Activated CD8-positive, alpha-beta memory T cell treated with anti-CD3 and anti-CD28 coated beads, Interleukin-2, amount 50 U/mL, for 4 hours (primary cell): ENCODE data around the gene PDSS2.
"Not testable (repeated sequence)": the region's sequence is repeated elsewhere in the genome, so short reads cannot be mapped to it uniquely, and the experiment has no call there.

Experiments
- DNase-seq: peaks from one replicate; pipeline ENCODE4 v3.0.0-alpha.2; 2020

Gene PDSS2, protein sequence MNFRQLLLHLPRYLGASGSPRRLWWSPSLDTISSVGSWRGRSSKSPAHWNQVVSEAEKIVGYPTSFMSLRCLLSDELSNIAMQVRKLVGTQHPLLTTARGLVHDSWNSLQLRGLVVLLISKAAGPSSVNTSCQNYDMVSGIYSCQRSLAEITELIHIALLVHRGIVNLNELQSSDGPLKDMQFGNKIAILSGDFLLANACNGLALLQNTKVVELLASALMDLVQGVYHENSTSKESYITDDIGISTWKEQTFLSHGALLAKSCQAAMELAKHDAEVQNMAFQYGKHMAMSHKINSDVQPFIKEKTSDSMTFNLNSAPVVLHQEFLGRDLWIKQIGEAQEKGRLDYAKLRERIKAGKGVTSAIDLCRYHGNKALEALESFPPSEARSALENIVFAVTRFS

DNA sequence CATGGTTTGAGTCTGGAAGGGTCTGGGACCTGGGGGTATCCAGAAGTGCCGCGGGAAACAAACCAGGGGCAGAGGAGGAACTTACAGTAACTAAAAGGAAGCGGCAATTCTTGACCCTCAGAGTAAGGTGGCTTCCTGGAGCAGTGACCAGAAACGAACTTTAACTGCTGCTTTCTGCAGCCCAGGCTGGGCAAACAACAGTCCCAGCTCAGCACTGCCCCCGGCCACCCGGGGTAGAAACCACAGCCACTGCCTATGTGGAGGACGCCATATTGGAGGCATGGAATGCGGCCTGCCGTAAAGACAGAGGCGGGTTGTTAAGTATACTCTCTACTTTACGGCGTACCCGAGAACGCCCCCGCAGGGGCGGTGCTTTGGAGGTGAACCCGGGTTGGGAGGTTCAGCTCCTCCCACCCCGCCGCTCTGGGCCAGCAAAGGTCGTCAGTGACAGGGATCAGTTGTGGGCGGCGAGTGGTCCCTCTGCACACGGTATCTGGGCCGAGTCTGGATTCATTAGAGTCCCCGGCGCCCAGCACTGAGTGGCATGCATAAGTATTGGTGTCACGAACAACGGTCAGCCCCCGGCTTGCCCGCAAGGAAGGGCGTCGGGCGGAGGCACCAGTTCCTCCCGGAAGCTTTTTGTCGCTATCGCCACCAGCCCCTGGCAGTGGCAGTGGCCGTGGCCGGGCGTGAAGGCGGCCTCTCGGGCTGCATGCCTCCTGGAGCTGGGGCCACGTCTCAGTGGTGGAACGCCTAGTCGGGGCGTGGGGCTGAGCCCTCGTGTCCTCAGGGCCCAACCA lies at the start of gene PDSS2:
Gene PDSS2, minus strand, starts transcription at position 282 of the 800 bp plus-strand sequence. Its CDS starts 279 bp downstream, at position 3.
- DNase-seq, result peak; percentile 99

- DNase-seq, result no peak
These were observed 46.8 kb upstream of the PDSS2 start for GRCh38 chr6:107506145-107506544.

- no peak for DNase-seq
These were observed 45.1 kb upstream of the PDSS2 start for GRCh38 chr6:107504270-107505026.

DNA sequence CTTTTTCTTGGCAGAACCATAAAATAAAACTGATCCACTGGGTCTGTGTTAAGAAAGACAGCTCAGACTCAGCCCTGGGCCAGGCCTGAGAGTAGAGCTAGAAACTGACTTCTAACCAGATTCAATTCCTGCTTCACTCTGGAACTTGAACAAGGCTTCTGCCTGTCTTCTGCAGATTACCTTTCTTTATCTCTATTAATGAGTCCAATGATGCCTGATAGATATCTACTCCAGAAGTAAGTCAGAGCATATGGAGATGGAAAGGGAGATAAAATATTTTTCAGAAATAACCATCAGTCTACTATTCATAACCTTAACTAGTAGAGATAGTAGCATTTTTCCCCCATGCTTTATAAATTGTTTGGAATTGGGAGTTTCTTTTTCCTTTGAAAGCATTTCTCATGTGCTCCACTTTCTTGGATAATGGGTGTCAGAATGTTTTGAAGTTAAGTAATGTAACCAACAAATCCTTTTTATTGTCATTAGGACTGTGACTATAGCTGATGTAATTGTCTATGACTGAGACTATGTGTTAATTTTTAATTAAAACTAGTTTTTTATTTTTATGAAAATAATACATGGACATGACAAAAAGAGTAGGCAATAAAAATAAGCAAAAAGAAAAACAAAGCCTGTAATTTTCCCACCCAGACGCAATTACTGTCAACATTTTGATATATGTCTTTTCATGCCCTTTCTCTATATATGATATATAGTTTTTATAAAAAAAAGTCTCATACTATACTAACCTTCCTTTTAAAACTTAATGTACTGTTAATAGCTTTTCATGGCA lies 37.7 kb upstream of the PDSS2 start:
- DNase-seq, result no peak

DNA sequence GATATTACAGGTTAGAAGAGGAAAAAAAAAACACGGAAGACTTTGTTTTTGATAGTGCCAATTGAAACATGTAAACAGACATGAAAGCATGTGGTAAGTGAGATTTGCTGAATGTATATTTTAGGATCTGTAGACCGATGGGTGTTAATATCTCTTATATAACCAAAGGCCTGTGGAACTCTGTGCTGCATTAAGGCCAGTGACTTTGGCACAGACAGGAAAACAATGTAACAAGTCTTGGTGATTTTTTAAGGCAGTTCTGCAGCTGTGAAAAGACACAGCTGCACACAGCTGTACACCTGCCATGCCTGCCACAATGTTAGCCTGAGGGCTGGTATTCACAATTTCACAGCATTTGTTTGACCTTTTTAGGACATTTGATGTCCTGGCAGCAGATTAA lies 36.6 kb upstream of the PDSS2 start:
- no peak for DNase-seq

- no peak for DNase-seq
These were observed 35.9 kb upstream of the PDSS2 start for GRCh38 chr6:107495196-107495643.

DNA sequence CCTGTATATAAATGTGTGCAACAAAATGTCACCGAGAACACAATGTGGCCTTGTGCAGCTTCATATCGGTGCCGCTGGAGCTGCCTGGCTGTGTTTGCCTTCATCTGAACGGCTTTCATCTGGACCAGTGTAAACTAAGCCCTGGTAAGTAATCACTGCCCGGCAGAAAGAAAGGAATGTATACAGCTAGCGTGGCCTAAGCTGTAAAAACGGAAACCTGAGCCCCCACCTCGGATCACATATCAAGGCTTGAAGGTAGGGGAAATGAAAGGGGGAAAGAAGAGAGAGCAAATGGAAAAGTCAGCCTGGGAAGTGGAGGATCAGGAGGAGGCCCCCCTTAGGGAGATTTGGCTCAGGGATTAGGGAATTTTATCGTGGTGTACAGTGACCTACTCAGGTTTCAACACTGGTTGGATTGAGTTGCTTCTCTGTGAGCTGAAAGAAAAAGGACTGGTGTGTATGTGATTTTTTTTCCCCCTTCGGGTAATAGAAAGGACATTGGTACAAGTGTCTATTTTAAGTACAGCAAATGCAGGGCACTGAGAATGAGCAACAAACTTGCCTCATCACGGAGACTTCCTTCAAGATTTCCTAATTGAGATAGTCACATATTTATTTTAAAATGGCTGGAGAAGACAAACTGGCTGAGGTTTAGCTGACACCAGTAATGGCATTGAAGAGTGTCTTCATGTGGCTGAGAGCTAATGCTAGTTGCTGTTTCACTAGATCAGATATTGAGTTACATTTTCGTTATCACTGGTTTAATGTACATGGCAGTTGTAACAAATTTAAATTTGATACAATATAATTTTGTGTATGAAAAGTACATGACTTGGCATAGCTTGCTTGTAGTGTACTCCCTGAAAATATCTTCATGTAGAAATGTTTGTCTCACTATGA lies 34.0 kb upstream of the PDSS2 start:
- no peak for DNase-seq

GRCh38 chr6:107491760-107492660 lies 32.6 kb upstream of the PDSS2 start:
- DNase-seq, result no peak

GRCh38 chr6:107491138-107491609 lies 31.8 kb upstream of the PDSS2 start:
- DNase-seq, result peak; percentile 18

DNA sequence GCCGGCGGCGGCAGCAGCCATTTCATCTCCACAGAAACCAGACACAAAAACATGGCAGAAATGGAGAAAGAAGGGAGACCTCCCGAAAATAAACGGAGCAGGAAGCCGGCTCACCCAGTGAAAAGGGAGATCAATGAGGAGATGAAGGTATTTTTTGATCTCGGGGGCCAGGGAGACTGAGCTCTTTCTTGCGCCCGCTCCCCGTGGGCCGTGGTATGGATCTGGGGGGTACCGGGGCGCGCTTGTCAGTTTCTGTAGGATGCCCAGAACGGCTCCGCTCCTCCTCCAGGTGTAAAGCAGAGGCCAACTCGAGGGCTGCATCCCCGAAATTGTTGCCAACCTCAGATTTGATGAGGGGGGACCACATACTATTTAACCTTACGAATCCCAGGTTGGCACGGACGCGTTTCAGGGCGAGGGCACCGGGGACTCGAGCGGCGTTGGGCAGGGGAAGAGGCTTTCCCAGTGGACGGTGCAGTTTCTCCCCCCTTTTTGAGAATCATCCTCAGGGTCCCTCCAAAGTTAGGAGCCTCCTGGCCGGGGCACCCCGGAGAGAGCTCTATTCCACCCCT lies 31.3 kb upstream of the PDSS2 start:
- peak; percentile 20 for DNase-seq

GRCh38 chr6:107489636-107490565 lies 30.5 kb upstream of the PDSS2 start, which contains the start of gene SOBP:
Gene SOBP, plus strand, starts transcription at chr6:107490117. Its CDS starts 500 bp downstream, at chr6:107490617.
- DNase-seq, result peak; percentile 73

DNA sequence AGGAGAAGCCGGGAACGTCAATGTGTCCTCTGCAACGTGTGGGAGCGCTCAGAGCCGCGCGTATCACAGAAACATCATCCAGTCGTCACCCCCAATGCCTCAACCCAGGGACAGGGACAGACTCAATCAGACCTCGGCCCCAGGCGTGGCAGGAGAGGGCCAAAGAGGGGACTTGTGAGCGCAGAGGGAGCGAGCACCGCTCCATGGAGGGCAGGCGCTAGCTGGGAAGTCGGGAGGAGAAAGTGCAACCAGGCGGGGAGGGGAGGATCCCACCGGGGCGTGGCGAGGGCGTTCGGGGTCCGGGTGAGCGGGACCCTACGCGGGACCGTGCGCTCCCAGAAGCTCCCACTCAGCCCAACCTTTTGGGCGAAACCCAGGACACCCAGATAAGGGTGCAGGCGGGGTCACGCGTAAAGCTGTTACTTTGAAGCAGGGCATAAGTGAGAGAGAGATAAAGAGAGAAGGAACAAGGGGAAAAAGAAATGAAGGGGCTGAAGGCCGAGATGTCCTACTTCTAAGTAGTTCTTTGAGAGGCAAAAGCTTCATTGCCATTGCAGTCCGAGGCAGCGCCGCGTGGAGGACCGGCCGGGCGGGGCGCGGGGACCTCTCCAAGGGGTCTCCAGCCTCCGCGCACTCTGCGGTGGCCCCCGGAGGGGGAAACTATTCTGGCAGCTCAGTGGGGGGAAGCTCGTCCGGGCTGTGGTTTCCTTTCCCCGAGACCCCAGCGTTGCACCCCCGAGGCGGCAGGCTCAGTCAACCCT lies 29.7 kb upstream of the PDSS2 start:
- DNase-seq, result peak; percentile 24

GRCh38 chr6:107488174-107488874 lies 29.0 kb upstream of the PDSS2 start:
- DNase-seq, result no peak

DNA sequence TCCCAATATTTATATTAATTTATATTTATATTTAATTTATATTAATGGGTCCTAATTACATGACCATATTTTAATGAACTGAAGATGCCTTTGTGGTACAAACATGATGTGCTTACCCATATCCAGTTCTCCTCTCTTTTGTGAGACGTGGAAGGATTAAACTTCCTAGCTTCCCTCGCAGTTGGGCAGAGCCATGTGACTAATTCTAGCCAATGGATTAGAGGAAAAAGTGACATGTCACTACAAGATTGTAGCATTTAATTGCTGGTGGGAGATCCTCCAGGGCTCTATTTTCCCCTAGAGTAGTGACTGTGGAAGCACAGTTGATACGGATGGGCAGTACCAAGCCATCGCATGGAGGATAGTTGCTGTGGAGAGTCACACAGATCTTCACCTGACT lies 25.8 kb upstream of the PDSS2 start:
- DNase-seq, result no peak

DNA sequence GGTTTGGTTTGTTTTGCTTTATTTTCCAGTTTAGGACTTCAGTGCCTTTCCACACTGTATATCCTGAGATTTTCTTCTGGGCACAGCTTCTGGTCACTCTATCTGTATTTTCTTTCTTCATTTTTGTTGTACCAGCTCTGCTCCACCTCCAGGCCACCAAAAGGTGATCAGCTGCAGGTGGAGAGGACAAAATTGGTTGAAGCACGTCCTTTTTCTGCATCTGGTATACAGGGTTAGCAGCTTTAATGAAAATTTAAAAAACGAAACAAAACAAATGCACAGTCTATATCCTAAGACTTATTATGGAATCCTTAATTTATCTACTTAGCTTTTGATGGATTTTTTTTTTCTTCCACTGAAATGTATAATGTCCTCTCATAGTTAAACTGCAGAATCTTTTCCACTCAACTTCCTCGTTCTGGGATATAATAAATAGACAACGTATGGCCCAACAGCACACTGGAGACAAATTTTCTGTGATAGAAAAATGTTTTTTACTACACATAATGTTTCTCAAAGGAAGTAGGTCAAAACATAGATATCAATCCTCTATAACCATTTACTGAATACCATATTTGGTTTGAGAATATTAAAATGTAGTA lies 19.8 kb upstream of the PDSS2 start:
- no peak for DNase-seq

DNA sequence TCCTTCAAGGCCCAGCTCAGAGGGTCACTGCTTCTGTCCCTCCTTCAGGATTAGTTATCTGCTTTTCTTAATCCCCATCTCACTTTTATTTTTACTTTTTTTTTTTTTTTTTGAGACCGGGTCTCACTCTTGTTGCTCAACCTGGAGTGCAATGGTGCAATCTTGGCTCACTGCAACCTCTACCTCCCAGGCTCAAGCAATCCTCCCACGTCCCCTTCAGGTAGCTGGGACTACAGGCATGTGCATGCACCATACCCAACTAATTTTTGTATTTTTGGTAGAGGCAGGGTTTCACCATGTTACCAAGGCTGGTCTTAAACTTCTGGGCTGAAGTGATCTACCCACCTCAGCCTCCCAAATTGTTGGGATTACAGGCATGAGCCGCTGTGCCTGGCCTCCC lies 16.5 kb upstream of the PDSS2 start:
- DNase-seq, result not testable (repeated sequence)
